Adrenal gland (tissue), 12 donors: ENCODE results near the gene BUB1B. TPM values are rescaled to one million over a fixed set of nuclear protein-coding genes. Genes with fewer than 3 reads are reported as not detected.

ENCODE experiments used
- DNase-seq, 7 donors: peaks; one replicate each; pipeline ENCODE4 v3.0.0-alpha.2; 2019 to 2020
- H3K27ac ChIP-seq, 5 donors: fragments of 200-600 bp; sonication (generic) in 4 of 5; 1 replicate in 3 of 5; 2 replicates in 2 of 5; pipeline versions ENCODE4 v1.5.1 to v1.8.0; 2016 to 2020; ENCODE audit warnings: mild to moderate bottlenecking in 1 of 5
- H3K27me3 ChIP-seq: fragments of 200-600 bp; 2 replicates; pipeline ENCODE4 v1.8.0; 2021
- H3K36me3 ChIP-seq, 2 donors: fragments of 200-600 bp; replicated peaks in 1 of 2; 1 replicate in 1 of 2; 2 replicates in 1 of 2; pipeline versions ENCODE4 v1.5.1 to v1.8.0; 2018 to 2022
- H3K4me1 ChIP-seq, 2 donors: fragments of 200-600 bp; replicated peaks in 1 of 2; 1 replicate in 1 of 2; 2 replicates in 1 of 2; pipeline versions ENCODE4 v1.5.1 to v1.8.0; 2018 to 2021
- H3K4me3 ChIP-seq, 4 donors: fragments of 200-600 bp; sonication (generic) in 3 of 4; one replicate each; pipeline ENCODE4 v1.5.1; 2016 to 2018
- H3K9me3 ChIP-seq, 3 donors: fragments of 200-600 bp; sonication (generic) in 1 of 3; replicated peaks in 1 of 3; 1 replicate in 2 of 3; 2 replicates in 1 of 3; pipeline versions ENCODE4 v1.5.1 to v1.8.0; 2016 to 2021
- POLR2A ChIP-seq, 2 donors: fragments of 450-650 bp; IDR thresholded peaks; one replicate each; pipeline ENCODE4 v1.6.1; 2017; ENCODE audit warnings: antibody characterized with exemption in 2 of 2, mild to moderate bottlenecking in 2 of 2, moderate library complexity in 1 of 2
- WGBS, 4 donors: extraction: QIAGEN DNeasy Blood & Tissue Kit in 2 of 4; methylation state at CpG; one replicate each; pipeline versions ENCODE4 v1.1.5 to v1.1.7; 2013 to 2017; 5-methylcytosine and 5-hydroxymethylcytosine counted together
- intact Hi-C, 2 donors: fragments of 100-400 bp; cut with DNase I; formaldehyde crosslinking; loops; one replicate each; pipeline versions ENCODE4 v1.14.1 to v1.15.0; 2022 to 2023
- polyA plus RNA-seq, 3 donors: library from polyadenylated mRNA; stranded (reverse); fragments of 200-250 nt in 2 of 3; fragments of 350-450 nt in 1 of 3; fragmentation: Illumina TruSeq in 1 of 3; extraction: RNeasy Lipid Tissue Mini Kit (QIAGEN cat#74804) in 1 of 3; gene quantifications; one replicate each; pipeline ENCODE4 v1.2.3, GENCODE V29; 2013 to 2014
- total RNA-seq, 9 donors: library from RNA; depleted of rRNA in 4 of 9; stranded (reverse); fragments of >200 nt in 4 of 9; fragments of 120-200 nt in 1 of 9; fragmentation: NEBNext Ultra II Directional in 1 of 9; extraction: Animal tissue kit (Norgen Biotek cat#: 25700) in 1 of 9; gene quantifications; one replicate each; pipeline versions ENCODE4 v1.1.0 to v1.2.4, GENCODE V29; 2013 to 2023
- TF ChIP-seq, protein P1 (sequence below), 6 experiments: fragments of 450-650 bp in 4 of 6; fragments of 200-600 bp in 2 of 6; sonication (generic) in 1 of 6; IDR thresholded peaks; 1 replicate in 5 of 6; 2 replicates in 1 of 6; pipeline versions ENCODE4 v1.5.1 to v1.8.0; 2016 to 2021; ENCODE audit warnings: antibody characterized with exemption in 6 of 6, mild to moderate bottlenecking in 2 of 6, moderate library complexity in 1 of 6
- donor health status: healthy with polysubstance abuse.
- donor health status: Bipolar disorder and iron deficiency.
- donor health status: DM: yes; HTN: yes; CAD: no.
- donor health status: DM: no; HTN: no; CAD: no.
- donor health status: DM: no; HTN: no; CAD: no.
- donor health status: DM: yes; HTN: yes; CAD: no.

The BUB1B gene
- total and polyA plus RNA-seq, 12 donors = 0.81 to 13.7 (median 2.6) TPM

- Histone ChIP-seq H3K4me1 (no peaks in the 10 kb centered on the region), H3K9me3 (no peaks in the 10 kb centered on the region), H3K27ac (no peak overlapping the region), H3K27me3 (no peaks in the 10 kb centered on the region), H3K36me3 (no peaks in the 10 kb centered on the region), H3K4me3 (no peak overlapping the region)
- TF ChIP-seq, protein P1, sequence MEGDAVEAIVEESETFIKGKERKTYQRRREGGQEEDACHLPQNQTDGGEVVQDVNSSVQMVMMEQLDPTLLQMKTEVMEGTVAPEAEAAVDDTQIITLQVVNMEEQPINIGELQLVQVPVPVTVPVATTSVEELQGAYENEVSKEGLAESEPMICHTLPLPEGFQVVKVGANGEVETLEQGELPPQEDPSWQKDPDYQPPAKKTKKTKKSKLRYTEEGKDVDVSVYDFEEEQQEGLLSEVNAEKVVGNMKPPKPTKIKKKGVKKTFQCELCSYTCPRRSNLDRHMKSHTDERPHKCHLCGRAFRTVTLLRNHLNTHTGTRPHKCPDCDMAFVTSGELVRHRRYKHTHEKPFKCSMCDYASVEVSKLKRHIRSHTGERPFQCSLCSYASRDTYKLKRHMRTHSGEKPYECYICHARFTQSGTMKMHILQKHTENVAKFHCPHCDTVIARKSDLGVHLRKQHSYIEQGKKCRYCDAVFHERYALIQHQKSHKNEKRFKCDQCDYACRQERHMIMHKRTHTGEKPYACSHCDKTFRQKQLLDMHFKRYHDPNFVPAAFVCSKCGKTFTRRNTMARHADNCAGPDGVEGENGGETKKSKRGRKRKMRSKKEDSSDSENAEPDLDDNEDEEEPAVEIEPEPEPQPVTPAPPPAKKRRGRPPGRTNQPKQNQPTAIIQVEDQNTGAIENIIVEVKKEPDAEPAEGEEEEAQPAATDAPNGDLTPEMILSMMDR (IDR thresholded peaks at IDR 0.05) = no peak
- TF ChIP-seq POLR2A (IDR thresholded peaks at IDR 0.05) = no peak
- intact Hi-C loops = no loop called here
- 72 to 82% (median 76%) methylated on average over 3 of the region's 3 CpGs for WGBS, 4 donors
- no peak for DNase-seq
Measured at GRCh38 chr15:40175160-40175559, 14.3 kb downstream of the BUB1B start.

- DNase-seq = no peak
- intact Hi-C loops = no loop called here
- Histone ChIP-seq H3K27me3 (no peaks in the 10 kb centered on the region), H3K36me3 (no peaks in the 10 kb centered on the region), H3K4me1 (no peaks in the 10 kb centered on the region), H3K9me3 (no peaks in the 10 kb centered on the region), H3K27ac (no peak overlapping the region), H3K4me3 (no peak overlapping the region)
- WGBS, 4 donors = 62 to 71% (median 66%) methylated on average over 1 of the region's 1 CpG
- TF ChIP-seq POLR2A (IDR thresholded peaks at IDR 0.05) = no peak
- TF ChIP-seq, protein P1 (IDR thresholded peaks at IDR 0.05) = no peak
Measured at GRCh38 chr15:40182358-40183029, 21.6 kb downstream of the BUB1B start.

DNA sequence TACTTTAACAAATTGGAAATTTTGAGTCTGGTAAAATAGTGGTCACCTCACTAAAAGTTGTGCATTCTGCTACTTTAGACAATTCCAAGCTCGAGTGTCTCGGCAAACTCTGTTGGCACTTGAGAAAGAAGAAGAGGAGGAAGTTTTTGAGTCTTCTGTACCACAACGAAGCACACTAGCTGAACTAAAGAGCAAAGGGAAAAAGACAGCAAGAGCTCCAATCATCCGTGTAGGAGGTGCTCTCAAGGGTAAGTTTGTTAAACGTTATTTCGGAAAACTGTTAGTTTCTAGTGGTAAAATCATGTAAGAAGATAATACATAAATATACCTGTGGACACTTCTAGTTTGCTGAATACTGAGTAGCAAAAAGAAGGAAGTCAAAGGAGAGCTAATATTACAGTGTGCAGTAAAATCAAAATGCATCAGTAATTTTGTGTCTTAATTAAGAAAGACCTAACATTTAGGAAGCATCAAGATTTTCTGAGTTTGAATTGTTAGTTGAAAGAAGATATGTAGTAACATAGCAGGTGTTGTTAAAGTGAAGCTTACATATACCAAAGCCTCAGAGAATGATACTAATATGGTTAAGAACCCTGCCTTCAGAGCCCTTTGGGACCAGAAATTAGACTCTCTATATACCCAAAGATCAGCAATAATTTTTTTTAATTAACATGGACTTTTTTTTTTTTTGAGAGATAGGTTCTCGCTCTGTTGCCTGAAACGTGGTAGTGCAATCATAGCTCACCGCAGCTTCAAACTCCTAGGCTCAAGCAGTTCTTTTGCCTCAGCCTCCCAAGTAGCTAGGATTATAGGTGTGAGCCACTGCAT lies 23.0 kb downstream of the BUB1B start:
- Histone ChIP-seq H3K9me3 (no peaks in the 10 kb centered on the region), H3K4me1 (no peaks in the 10 kb centered on the region), H3K4me3 (no peak overlapping the region), H3K36me3 (no peaks in the 10 kb centered on the region), H3K27me3 (no peaks in the 10 kb centered on the region), H3K27ac (no peak overlapping the region)
- intact Hi-C loops = no loop called here
- DNase-seq = no peak
- no peak for TF ChIP-seq POLR2A (IDR thresholded peaks at IDR 0.05)
- TF ChIP-seq, protein P1 (IDR thresholded peaks at IDR 0.05) = no peak
- WGBS, 4 donors = 77 to 89% (median 81%) methylated on average over 9 of the region's 9 CpGs

- DNase-seq = no peak
- H3K4me3 ChIP-seq = no peak overlapping the region
- TF ChIP-seq, protein P1 (IDR thresholded peaks at IDR 0.05) = no peak
- no peak for TF ChIP-seq POLR2A (IDR thresholded peaks at IDR 0.05)
- intact Hi-C loops = no loop called here
- H3K36me3 ChIP-seq = no peaks in the 10 kb centered on the region
- WGBS, 4 donors = 77 to 82% (median 80%) methylated on average over 6 of the region's 6 CpGs
- H3K27ac ChIP-seq = no peak overlapping the region
- no peaks in the 10 kb centered on the region for H3K9me3 ChIP-seq
- no peaks in the 10 kb centered on the region for H3K27me3 ChIP-seq
- H3K4me1 ChIP-seq = no peaks in the 10 kb centered on the region
Measured at GRCh38 chr15:40190591-40190990, 29.7 kb downstream of the BUB1B start.
